Activated CD4-positive, alpha-beta T cell treated with anti-CD3 and anti-CD28 coated beads for 4 hours (primary cell): ENCODE measurements around the gene PAH.
A peak's percentile ranks its signal among the peaks of the same experiment; 100 is the strongest.
"Not testable (repeated sequence)": the region's sequence is repeated elsewhere in the genome, so short reads cannot be mapped to it uniquely, and the experiment has no call there.

ENCODE experiments used
- DNase-seq, 2 donors: peaks; one replicate each; pipeline ENCODE4 v3.0.0-alpha.2; 2020

PAH gene

GRCh38 chr12:102891756-102892155, 25.3 kb downstream of the PAH start:
- DNase-seq, result no peak

- DNase-seq, result no peak
These were observed 28.5 kb downstream of the PAH start for GRCh38 chr12:102888511-102888910.

DNA sequence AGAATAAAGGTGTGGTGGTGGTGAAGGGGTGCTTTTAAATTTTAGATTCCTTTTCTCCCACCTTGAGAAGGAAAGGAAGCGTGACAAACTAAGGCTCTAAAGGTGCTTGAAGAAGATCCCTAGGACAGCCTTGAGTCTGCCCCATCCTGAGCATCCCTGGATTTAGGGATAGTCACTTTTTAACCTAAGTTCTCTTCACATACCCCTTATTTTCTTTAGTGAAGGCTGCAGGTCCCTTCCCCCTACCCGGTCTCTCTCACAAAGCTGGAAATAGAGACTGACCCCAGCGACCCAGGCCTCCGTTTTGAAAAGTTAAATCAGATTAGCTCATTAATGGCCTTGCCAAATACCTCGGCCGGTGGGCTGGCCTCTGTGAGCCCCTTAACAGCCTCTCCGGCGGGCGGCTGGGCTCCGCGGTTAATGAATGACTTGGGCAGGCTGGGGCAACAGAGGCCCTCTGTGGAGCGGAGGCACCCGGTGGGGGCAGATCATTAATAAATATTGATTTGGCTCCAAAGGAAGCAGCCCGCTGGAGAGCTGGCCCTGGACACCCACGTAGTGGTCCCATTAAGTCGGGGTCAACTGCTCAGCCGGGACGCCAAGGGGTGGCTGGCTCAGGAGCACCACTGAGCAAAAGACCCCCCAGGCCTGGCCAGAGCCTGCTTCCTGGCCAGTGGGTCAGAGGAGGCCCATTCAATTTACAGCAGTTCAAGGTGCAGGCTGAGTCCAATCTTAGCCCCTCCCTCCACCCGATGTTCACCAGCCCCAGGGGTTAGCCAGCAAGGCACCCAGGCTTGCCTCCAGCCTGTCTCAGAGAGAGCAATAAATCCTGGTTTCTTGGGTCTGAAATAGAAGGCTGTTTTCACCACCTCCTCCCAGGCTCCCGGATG, 31.8 kb downstream of the PAH start:
- no peak for DNase-seq

- DNase-seq, result peak; percentile 3 to 31
These were observed 33.7 kb downstream of the PAH start for GRCh38 chr12:102883204-102883799.

- no peak for DNase-seq
These were observed 36.3 kb downstream of the PAH start for GRCh38 chr12:102880783-102881182.

- no peak for DNase-seq
These were observed 37.8 kb downstream of the PAH start for GRCh38 chr12:102879144-102879763.

DNA sequence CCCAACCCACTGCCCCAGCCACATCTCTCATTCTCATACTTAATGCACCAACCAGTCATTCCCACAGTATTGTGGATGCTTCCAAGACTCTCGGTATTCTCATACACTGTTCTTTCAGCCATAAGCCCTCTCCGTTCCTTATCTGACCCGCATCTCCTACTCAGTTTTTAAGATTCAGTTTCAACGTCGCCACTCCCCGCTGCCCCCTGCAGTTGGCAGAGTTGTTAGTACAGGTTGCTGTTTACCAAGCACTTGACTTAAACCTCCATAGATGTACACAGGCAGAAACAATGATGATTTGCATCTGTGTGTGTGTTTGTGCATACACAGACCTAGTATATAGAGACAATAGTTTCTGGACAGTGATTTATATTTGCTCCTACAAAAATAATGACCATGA, 40.2 kb downstream of the PAH start:
- no peak for DNase-seq

DNA sequence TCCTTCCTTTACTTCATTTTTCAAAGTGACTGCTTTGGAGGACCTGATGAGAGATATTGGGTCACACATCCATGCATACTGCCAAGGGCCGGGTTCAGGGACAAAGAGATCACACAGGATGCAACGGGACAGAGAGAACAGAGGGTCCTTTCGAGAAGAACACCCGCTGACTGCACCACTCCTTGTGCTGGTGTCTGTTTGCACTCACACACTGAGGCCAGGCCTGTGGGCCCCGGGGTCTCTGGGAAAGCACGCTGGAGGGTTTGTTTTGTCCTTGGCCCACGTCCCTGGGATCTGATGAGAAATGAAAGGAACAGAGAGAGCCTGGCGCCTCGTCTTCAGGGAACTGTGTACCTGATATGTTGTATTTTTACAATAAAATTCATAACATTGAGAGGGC, 42.2 kb downstream of the PAH start:
- no peak for DNase-seq

DNA sequence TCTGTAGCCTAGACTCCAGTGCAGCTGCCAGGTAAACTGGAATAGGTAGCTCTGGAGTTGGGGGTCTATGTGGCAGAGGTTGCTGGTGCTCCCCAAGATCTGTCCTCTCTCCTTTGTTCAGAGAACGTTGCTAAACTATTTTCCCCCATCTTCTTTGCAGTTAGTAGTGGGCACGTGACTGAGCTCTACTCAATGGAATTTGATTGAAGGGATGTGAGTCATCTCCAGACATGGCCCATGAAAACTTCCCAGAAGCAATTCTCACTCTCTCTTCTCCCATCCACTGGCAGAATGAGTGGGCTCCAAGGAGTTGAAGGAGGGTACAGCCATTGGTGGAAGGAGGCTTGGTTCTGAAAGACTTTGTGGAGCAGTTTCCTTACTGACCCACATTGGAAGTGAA, 44.0 kb downstream of the PAH start:
- no peak for DNase-seq

GRCh38 chr12:102871014-102871413, 46.0 kb downstream of the PAH start:
- DNase-seq, result no peak

GRCh38 chr12:102869571-102869970, 47.5 kb downstream of the PAH start:
- DNase-seq, result no peak

- no peak for DNase-seq
These were observed 51.0 kb downstream of the PAH start for GRCh38 chr12:102865821-102866615.

- DNase-seq, result no peak
These were observed 54.6 kb downstream of the PAH start for GRCh38 chr12:102862486-102862885.

- DNase-seq, result no peak
These were observed 65.8 kb downstream of the PAH start for GRCh38 chr12:102851246-102851645.

GRCh38 chr12:102849722-102850447, 67.2 kb downstream of the PAH start:
- no peak for DNase-seq

DNA sequence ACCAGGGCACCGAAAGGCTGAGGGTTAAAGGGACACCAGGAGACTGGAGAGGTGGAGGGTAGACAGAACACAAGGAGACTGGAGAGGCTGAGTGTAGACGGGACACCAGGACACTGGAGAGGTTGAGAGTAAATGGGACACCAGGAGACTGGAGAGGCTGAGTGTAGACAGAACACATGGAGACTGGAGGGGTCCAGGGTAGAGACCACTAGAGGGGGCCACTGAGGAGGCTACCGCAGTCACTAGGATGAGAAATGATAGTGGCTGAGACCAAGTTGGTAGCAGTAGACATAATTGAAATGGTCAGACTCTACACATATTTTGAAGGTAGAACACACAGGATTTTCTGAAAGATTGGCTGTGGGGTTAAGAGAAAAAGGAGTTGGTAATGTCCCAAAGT, 68.2 kb downstream of the PAH start:
- DNase-seq, result no peak

- DNase-seq, result no peak
These were observed 69.9 kb downstream of the PAH start for GRCh38 chr12:102847131-102847530.

DNA sequence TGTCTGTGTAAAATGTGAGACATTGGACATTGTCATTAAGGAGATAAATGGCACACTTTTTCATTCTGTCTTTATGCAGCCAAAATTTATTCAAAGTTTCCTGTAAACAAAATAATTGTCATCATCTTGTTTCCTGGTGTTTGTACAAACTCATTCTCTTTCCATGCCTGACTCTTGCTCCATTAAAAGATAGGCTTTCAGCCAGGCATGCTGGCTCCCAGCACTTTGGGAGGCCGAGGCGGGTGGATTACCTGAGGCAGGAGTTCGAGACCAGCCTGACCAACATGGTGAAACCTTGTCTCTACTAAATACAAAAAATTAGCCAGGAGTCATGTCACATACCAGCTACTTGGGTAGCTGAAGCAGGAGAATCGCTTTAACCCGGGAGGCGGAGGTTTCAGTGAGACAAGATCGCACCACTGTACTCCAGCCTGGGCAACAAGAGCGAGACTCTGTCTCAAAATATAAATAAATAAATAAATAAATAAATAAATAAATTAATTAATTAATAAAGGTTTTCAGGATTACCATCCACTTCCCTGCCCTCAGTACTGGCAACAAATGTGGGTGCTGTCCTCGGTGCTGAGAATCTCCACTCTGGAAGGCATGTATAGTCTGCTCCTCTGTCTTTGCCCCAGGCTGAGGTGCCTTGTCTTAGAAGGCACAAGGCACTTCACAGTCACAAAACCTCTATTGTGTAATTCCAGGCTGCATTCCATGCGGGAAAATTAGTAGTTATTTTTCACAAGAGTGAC, 83.2 kb downstream of the PAH start:
- no peak for DNase-seq

- not testable (repeated sequence) for DNase-seq
These were observed 84.2 kb downstream of the PAH start for GRCh38 chr12:102832826-102833225.

GRCh38 chr12:102824218-102824835, 92.7 kb downstream of the PAH start:
- no peak for DNase-seq

- no peak for DNase-seq
These were observed 95.9 kb downstream of the PAH start for GRCh38 chr12:102821149-102821548.
